HG02763 (cell line): ENCODE measurements around the gene FOXRED2.
A peak's percentile ranks its signal among the peaks of the same experiment; 100 is the strongest.
"Not testable (repeated sequence)": the region's sequence is repeated elsewhere in the genome, so short reads cannot be mapped to it uniquely, and the experiment has no call there.

Source experiments
- ATAC-seq: cut with Tn5 transposase; IDR thresholded peaks from one replicate; pipeline ENCODE4 v1.9.1; 2021; ENCODE audit warnings: mild to moderate bottlenecking, moderate library complexity; ENCODE audit not compliant: unreplicated experiment

Gene FOXRED2

DNA sequence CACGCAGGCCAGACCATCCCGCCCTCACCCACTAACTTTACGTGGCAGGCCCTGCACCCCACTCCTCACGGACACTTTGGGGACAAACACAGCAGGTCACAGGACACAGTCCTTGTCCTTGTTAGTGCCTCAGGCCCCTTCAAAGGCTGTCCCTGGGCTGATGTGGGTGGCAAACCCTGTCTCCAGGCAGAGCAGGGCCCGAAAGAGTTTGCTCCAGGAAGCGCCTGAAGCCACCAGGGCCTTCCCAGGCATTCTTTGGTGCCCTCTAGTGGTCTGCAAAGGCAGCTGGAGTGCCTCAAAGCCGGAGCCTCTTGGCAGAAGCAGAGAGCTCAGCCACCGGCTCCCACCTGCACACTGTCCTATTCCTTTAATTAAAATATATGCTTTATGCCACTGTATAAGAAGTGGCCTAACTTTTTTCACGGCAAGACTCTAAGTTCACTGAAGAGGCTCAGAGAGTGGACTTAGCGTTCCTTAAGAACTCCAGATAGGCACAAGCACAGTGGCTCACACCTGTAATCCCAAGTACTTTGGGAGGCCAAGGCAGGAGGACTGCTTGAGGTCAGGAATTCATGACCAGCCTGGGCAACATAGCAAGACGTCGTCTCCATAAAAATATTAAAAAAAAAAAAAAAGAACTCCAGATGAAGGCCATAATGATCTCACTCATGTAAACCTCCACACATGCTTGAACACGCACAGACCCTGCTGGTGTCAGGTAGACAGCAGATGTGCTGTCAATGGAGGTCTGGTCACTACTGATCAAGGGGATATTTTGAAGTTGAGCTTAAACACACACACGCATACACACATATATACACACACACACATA lies 36.5 kb downstream of the FOXRED2 start:
- ATAC-seq, result no peak

DNA sequence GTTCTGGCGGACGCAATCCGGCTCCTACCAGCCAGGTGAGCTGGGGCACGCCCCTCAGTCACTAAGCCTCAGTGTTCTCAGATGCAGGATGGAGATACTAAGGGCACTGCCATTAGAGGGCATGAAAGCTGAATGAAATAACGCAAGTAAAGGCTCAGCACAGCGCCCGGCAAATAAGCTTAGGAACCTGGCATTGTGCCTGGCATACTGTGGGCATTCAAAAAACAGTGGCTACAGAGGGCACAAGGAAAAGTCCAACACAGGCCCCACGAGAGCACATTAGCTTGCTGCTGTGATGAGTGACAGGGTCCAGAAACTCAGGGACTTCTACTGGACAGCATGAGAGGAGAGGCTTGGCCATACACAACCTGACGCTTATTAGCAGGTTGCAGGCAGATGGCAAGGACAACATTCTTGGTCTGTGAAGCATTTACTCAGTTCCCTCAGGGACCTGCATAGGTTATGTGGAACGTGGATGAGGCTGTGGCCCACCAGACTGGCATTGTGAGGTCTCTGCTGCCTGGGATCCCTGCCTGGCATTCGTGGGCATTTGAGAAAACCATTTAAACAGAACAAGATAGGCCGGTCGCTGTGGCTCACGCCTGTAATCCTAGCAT lies 37.6 kb downstream of the FOXRED2 start:
- no peak for ATAC-seq

DNA sequence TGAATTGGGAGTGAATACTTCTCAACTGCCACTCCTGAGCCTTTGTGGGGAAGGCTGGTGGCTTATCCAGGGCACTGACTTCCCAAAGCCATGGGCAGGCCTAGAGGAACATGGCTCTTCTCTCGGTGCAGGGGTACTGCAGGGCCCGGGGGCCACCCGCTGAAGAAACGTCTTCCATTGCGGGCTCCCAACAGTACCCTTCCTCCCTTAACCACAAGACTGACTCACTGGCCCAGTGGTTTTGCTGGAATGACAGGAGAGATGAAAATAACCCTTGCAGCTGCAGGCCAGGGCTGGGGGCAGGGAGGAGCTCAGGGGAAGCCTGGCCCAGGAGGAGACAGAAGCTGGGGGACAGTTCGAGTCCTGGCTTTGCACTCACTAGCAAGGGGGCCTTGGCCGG lies 38.9 kb downstream of the FOXRED2 start:
- no peak for ATAC-seq

DNA sequence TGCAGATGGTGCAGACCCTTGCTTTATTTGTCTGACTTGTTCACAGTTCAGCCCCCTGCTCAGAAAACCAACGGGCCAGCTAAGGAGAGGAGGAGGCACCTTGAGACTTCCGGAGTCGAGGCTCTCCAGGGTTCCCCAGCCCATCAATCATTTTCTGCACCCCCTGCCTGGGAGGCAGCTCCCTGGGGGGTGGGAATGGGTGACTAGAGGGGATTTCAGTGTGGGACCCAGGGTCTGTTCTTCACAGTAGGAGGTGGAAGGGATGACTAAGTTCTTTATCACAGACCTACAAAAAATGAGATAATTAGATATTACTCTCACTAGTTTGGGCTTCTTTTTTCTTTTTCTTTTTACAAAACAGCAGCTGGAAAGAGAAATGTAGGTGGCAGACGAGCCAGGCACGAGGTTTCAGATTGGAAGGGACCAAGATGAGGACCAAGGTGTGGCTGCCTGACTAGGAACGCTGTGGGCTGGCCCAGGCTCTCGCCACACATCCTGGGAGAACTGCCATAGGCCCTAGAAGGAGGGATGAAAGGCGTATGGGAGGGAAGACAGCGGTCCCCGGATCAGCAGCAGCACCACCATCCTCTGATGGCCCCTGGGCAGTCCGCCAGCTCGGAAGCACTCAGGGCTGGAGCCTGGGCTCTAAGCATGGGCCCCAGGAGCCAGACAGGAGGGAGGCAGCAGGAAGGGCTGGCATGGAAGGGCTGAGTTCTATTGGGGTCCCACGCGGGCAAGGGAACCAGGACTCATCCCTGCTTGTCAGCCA lies 39.6 kb downstream of the FOXRED2 start:
- ATAC-seq, result no peak

DNA sequence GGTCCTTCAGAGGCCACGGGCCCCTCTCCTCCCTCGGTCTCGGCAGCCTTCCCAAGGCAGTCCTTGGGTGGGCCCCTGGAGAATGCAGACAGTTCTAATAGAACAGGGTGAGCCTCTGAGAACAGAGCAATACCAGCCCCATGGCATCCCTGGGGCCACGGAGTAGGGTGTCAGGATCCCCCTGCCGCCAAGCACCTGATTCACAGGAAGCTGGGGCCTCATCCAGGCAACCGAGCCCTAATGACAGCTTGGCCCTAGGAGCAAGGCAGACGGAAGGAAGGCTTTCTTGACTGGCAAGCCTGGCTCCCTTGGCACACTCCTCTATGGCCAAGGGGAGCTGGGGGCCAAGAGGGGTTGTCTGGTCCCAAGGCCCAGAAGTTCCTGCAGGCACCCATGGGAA lies 40.6 kb downstream of the FOXRED2 start:
- no peak for ATAC-seq

DNA sequence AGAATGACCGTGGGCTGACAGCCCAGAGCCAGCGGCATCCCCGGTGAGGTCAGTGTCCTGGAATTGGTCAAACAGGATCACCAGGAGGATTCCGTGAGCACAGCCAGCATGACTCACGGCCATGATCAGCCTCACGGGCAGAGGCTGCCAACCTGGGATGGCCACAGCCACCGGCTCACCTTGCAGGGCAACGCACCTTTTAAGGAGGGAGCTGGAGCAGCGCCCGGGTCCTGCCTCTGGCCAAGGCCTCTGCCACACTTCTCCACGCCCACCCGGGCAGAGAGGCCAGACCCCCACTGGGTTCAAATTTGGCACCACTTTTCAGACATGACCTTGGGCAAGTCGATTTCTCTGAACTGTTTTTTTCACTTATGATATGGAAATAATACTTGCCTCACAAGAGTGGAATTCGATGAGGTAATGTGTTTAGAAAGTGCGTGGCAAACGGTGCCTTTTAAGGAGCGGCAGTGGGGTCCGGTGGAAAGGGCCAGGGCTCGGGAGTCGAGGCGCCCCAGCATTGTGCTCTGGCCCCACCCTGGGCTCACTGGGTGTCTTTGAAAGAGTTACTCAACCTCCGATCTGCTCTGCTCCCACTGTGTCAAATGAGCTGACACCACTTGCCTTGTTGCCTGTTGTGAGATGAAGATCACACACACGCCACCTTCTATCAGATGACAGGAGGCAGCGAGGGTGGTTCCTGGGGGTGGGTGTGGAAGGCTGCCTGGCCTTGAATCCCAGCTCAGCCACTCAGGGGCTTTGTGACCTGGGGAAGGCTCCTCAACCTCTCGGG lies 41.4 kb downstream of the FOXRED2 start:
- ATAC-seq, result no peak

DNA sequence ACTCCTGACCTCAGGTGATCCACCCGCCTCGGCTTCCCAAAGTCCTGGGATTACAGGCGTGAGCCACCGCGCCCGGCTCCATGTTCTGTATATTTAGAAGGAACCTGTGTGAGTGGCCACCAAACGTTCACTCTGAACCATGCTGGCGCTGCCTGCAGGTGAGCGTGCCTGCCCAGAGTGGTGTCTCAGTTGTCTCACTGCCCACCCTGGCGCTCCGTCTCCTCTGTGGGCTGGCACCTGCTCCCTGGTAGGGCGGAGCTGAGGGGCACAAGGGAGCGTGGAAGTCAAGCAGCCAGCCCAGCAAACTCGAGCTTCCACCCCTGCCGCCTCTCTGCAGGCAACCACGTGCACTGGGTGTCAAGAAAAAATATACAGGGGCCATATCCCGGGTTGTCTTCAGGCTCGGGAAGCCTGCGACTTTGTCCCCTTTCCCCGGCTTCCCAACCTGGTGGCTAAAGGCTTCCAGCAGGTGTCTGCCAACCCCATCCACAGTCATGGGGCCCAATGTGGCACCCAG lies 42.1 kb downstream of the FOXRED2 start:
- no peak for ATAC-seq

DNA sequence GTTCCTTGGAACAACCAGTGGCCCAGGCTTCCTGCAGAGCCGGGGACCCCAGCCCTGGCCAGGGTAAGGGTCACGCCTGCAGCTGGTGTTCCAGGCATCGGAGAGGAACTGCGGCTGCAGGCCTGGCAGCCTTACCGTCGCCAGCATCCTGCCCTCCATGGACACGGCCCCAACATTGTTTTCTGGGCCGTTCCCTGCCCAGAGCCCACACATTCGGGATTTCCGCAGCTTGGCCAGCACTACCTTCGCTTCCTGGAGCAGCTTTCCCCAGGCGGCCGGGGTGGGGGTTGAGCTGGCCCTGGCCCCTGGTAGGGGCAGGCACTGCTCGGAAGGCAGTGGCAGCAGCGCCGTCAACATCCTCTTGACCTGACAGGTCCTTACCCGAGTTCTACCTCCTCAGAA lies 43.1 kb downstream of the FOXRED2 start:
- no peak for ATAC-seq

DNA sequence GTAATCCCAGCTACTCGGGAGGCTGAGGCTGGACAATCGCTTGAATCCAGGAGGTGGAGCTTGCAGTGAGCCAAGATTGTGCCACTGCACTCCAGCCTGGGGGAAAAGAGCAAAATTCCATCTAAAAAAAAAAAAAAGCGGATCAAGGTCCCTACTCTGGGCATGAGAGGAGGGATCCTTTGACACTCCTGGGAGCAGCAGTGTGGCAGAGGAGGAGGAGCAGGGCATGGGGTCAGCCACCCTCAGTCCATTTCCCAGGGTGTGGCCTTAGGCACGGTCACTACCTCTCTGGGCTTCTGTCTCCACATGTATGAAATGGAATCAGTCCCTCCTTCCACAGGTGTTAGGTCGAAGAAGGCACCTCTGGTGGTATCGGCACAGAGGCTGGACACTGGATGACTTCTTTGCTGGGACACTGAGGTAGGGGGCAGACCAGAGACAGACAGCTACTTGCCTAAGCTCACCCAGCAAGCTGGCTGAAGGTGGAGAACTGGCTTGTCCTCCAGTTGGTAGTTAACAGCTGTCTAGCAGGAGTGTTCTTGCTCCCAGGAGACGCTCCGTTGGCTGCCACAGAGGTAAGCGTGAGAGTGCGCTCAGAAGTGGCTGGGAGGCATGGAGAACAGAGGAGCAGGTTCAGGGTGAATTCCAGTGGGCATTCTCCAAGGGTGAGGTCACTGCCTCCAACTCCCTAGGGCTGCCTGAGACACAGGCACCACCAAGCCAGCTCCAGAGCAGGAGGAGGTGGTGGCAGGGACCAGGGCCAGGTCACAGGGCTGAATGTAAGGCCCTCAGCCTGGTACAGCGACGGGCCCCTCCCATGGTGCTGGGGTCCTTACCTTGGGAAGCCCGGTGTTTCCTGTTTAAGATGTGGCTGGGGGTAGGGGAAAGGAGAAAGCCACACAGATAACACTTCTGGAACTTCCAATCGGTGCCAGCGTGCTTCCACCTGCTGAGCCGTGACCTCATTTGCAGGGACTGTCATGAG lies 44.9 kb downstream of the FOXRED2 start:
- ATAC-seq, result no peak

DNA sequence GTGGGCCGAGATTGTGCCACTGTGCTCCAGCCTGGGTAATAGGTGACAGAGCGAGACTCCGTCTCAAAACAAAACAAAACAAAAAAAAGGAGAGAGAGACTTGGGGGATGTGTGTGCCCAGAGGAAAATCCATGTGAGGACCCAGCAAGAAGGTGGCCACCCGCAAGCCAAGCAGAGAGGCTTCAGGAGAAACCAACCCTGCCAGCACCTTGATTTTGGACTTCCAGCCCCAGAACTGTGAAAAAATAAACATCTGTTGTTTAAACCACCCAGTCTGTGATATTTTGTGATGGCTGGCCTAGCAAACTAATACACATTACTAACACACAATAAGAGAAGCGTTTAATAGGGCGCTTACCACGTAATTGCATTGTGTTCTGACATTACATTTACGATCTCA lies 46.6 kb downstream of the FOXRED2 start:
- no peak for ATAC-seq

DNA sequence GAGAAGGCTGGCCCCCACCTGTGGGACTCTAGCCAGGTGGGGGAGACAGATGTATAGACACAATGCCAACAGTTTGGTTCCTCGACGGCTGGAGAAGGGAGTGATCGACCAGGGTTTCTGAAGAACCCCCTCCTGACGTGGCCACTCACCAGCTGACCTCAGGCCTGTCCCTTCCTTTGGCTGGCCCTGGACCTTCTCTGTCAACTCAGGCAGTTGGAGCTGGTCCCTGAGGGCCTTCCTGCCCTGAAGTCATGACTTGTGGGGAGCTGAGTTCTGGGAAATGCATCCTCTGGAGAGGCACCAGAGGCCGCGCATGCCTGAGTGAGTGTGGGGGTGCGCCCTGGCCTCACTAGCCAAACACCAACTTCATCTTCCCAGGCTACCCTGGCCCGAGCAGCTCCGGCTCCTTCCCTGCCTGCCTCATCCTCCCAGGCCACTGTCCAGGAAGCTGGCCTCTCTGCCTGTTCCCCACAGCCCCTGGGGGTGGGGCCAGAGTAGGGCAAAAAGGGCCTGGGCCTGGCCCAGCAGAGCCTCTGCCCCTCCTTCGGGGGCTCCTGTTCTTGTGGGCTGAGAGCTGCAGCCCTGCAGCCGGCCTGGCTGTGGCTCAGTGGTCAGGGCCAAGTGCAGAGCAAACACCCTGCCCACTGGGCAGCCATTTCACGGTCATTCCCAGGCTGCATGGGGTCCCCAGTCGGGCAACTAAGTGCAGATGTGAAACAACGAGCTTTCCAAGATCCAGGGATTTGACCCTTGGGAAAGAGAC lies 49.0 kb downstream of the FOXRED2 start:
- ATAC-seq, result no peak

DNA sequence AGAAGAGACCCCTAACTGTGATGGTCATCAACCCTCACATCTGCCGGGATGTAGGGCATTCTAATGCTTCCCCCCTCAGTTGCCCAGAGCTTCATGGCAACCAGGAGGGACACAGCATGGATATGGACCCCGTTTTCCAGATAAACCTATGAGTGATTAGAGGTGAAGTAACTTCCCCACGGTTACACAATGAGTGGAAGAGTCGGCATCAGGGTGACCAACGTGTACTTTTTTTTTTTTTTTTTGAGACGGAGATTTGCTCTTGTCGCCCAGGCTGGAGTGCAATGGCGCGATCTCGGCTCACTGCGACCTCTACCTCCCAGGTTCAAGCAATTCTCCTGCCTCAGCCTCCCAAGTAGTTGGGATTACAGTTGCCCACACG lies 50.4 kb downstream of the FOXRED2 start:
- ATAC-seq, result no peak

DNA sequence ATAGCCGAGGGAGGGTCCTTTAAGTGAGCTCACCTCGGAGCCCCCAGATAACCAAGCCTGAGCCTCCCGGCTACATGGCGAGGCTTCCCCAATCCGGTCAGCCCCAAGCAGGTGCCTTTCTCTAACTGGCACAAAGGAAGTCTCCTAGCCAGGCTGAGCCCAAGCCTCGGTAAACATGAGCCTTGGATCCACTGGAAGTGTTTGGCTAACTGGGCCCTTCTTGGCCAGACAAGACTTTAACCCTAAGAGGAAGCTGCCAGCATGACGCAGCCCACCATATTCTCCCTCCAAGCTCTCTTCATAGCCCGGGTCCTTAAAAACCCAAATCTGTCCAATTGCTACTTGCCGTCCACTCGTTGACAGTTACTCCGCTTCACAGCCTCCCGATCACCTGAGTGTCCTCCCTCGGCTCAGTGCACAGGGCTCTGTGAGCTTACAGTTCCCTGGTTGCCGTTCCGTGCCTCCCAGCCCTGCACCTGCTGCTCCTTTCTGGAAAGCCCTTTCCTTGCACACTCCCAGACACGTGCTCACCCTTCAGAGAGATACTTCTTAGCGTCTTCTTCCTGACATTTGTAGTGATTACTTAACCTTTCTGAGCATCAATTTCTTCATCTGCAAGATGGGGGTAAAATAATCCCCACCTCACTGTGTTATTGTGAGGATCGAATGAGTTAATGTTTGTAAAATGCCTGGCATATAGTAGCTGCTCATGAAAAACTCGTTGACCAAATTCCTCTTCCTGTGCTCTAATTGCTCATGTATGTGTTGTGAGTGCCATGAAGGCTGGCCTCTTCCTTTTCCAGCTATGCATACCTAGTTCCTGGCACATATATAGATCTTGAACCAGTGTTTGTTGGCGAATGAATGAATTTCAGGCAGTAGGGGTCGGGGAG lies 51.0 kb downstream of the FOXRED2 start:
- ATAC-seq, result no peak

DNA sequence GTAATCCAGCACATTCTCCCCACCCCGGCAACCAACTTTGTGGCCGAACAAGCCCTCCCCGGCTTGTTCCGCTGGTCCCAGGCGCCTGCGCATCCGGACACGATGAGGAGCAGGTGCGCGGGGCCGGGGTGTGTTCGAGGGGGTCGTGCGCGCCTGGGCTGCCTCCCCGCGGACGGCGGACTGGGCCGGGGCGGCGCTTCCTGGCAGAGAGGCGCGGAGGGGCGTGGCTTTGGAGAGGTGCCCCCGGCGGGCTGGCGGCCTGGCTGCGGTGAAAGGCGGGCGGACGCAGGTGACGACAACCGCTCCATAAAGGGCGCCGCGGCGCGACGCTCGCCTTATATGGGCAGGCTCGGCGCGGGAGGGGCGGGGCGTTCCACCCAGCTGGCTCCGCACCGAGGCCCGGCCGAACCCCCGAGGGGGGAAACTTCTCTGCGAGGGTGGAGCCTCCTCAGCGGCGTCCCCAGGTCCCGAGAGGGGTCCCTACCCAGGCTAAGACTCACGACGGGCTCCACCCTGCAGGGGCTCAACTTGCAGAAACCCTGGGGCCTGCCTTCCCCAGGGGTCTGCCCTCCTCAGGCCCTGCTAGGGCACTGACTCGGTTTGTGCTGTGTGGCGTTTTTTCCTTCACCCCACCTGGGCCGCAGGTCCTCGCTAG lies 51.8 kb downstream of the FOXRED2 start:
- ATAC-seq, result peak; percentile 70

DNA sequence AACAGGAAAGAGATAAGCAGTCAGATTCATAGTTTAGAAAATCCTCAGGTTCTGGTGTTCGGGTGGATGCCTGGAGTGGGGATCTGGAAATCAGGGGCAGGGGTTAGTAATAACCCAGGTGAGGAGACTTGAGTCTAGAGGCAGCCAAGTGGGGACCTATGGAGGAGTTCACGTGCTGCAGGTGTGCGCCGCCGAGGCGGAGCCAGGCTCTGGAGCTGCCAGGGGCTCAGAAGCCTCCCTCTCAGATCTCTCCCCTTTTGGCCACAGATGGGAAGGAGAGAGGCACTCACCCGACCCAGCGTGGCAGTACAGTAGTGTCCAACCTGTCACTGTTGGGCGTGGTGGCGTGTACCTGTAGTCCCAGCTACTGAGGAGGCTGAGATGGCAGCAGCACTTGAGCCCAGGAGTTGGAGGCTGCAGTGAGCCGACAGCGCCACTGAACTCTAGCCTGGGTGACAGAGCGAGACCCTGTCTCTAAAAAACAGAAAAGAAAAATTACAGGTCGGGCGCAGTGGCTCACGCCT lies 52.9 kb downstream of the FOXRED2 start:
- ATAC-seq, result no peak

DNA sequence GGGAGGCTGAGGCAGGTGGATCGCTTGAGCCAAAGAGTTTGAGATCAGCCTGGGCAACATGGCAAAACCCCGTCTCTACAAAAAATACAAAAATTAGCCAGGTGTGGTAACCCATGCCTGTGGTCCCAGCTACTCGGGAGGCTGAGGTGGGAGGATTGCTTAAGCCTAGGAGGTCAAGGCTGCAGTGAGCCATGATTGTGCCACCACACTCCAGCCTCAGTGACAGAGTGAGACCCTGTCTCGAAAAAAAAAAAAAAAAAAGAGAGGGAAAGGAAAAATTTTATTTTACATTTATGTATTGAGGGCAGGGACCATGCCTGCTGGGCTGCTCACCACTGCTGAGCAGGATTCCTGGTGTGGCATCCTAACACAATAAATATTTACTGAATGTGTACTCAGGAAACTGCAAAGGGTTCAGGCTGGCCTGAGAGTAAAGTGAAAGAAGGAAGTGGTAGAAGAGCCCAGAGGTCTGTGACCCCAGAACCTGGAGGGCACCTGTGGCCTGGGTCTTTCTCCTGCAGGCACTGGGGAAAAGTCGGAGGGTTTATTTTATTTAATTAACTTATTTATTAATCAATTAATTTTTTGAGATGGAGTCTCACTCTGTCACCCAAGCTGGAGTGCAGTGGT lies 53.7 kb downstream of the FOXRED2 start:
- not testable (repeated sequence) for ATAC-seq
